Activated T-cell treated with anti-CD3 and anti-CD28 coated beads, Interleukin-2, amount 50 U/mL, for 72 hours (primary cell): ENCODE data around the gene NDUFB10. TPM values are rescaled to one million over a fixed set of nuclear protein-coding genes. Genes with fewer than 3 reads are reported as not detected.

ENCODE experiments used
- ATAC-seq, 2 donors: fragments of 150-1000 bp; cut with Tn5 transposase; replicated peaks in 1 of 2; 2 replicates each; pipeline ENCODE4 v1.10.0; 2021; ENCODE audit warnings: moderate library complexity in 2 of 2, mild to moderate bottlenecking in 1 of 2
- DNase-seq, 2 donors: peaks; one replicate each; pipeline ENCODE4 v3.0.0; 2021 to 2022; ENCODE audit warnings: mixed read lengths in 1 of 2
- H3K27ac Mint-ChIP-seq: one replicate; pipeline ENCODE4 v1.8.0; 2022; ENCODE audit warnings: mild to moderate bottlenecking, moderate library complexity, mixed read lengths
- H3K27me3 Mint-ChIP-seq: one replicate; pipeline ENCODE4 v1.8.0; 2022; ENCODE audit warnings: low read depth, mixed read lengths
- H3K36me3 Mint-ChIP-seq, 2 donors: one replicate each; pipeline ENCODE4 v1.8.0; 2022; ENCODE audit warnings: mixed read lengths in 2 of 2, mild to moderate bottlenecking in 1 of 2; ENCODE audit not compliant: insufficient read depth in 2 of 2
- H3K4me1 Mint-ChIP-seq: one replicate; pipeline ENCODE4 v1.8.0; 2022; ENCODE audit warnings: low read depth, mixed read lengths
- H3K4me3 Mint-ChIP-seq, 2 donors: one replicate each; pipeline ENCODE4 v1.8.0; 2022; ENCODE audit warnings: mild to moderate bottlenecking in 2 of 2, mixed read lengths in 2 of 2, moderate library complexity in 2 of 2
- H3K9me3 Mint-ChIP-seq, 2 donors: one replicate each; pipeline ENCODE4 v1.8.0; 2022; ENCODE audit warnings: mixed read lengths in 2 of 2
- total RNA-seq, 2 donors: library from RNA; stranded (reverse); gene quantifications; one replicate each; pipeline ENCODE4 v1.2.3, GENCODE V29; 2022

NDUFB10 gene
- total RNA-seq, 2 donors from 2014 or later: 69.3 to 98.3 TPM

GRCh38 chr16:2003827-2004641 is 44.7 kb downstream of the NDUFB10 start:
- peaks cover 39% of the 10 kb centered on the region for H3K4me1 Mint-ChIP-seq
- H3K27me3 Mint-ChIP-seq: no peaks in the 10 kb centered on the region
- H3K9me3 Mint-ChIP-seq: no peaks in the 10 kb centered on the region
- ATAC-seq (peak; percentile 94 to 95), DNase-seq (peak; percentile 94)
- no peak overlapping the region for H3K4me3 Mint-ChIP-seq
- H3K36me3 Mint-ChIP-seq: peaks cover 7 to 13% of the 10 kb centered on the region in 2 donors
- H3K27ac Mint-ChIP-seq: no peak overlapping the region

- H3K9me3 Mint-ChIP-seq: no peaks in the 10 kb centered on the region
- peaks cover 7 to 13% of the 10 kb centered on the region in 2 donors for H3K36me3 Mint-ChIP-seq
- H3K27ac Mint-ChIP-seq: no peak overlapping the region
- H3K4me3 Mint-ChIP-seq: peak overlapping the region in 1 of 2 donors; percentile 15
- no peaks in the 10 kb centered on the region for H3K27me3 Mint-ChIP-seq
- H3K4me1 Mint-ChIP-seq: peaks cover 39% of the 10 kb centered on the region
- ATAC-seq (no peak), DNase-seq (no peak)
These were observed 45.6 kb downstream of the NDUFB10 start for GRCh38 chr16:2004795-2005517.

GRCh38 chr16:2005646-2006045 is 46.3 kb downstream of the NDUFB10 start:
- no peak overlapping the region for H3K27ac Mint-ChIP-seq
- no peaks in the 10 kb centered on the region for H3K9me3 Mint-ChIP-seq
- peak overlapping the region in 1 of 2 donors; percentile 57 for H3K4me3 Mint-ChIP-seq
- peaks cover 45% of the 10 kb centered on the region for H3K4me1 Mint-ChIP-seq
- no peaks in the 10 kb centered on the region for H3K27me3 Mint-ChIP-seq
- DNase-seq: no peak
- peaks cover 7 to 15% of the 10 kb centered on the region in 2 donors for H3K36me3 Mint-ChIP-seq
- no peak for ATAC-seq

- Mint-ChIP-seq H3K9me3 (no peaks in the 10 kb centered on the region), H3K27ac (no peak overlapping the region), H3K36me3 (peaks cover 7 to 12% of the 10 kb centered on the region in 2 donors), H3K4me1 (peaks cover 46% of the 10 kb centered on the region), H3K27me3 (no peaks in the 10 kb centered on the region), H3K4me3 (peak overlapping the region; percentile 51 to 95)
- no peak for ATAC-seq
- no peak for DNase-seq
These were observed 47.0 kb downstream of the NDUFB10 start for GRCh38 chr16:2006317-2006716.

GRCh38 chr16:2007081-2007836 is 47.9 kb downstream of the NDUFB10 start:
- H3K4me3 Mint-ChIP-seq: peak overlapping the region; percentile 95 to 96
- peaks cover 7 to 12% of the 10 kb centered on the region in 2 donors for H3K36me3 Mint-ChIP-seq
- H3K27ac Mint-ChIP-seq: peak overlapping the region; percentile 8
- peaks cover 46% of the 10 kb centered on the region for H3K4me1 Mint-ChIP-seq
- ATAC-seq (no peak), DNase-seq (no peak)
- no peaks in the 10 kb centered on the region for H3K27me3 Mint-ChIP-seq
- H3K9me3 Mint-ChIP-seq: no peaks in the 10 kb centered on the region

- ATAC-seq (peak in 1 of 2 donors; percentile 9), DNase-seq (peak in 1 of 2 donors; percentile 39)
- Mint-ChIP-seq H3K27ac (peak overlapping the region; percentile 88), H3K27me3 (no peaks in the 10 kb centered on the region), H3K36me3 (peaks cover 6 to 9% of the 10 kb centered on the region in 2 donors), H3K4me3 (peak overlapping the region; percentile 95 to 96), H3K9me3 (no peaks in the 10 kb centered on the region), H3K4me1 (peaks cover 46% of the 10 kb centered on the region)
These were observed 48.7 kb downstream of the NDUFB10 start for GRCh38 chr16:2008009-2008526.

GRCh38 chr16:2008631-2009163 is 49.4 kb downstream of the NDUFB10 start:
- Mint-ChIP-seq H3K27ac (peak overlapping the region; percentile 88), H3K36me3 (peaks cover 6 to 9% of the 10 kb centered on the region in 2 donors), H3K27me3 (no peaks in the 10 kb centered on the region), H3K4me3 (peak overlapping the region; percentile 95 to 96), H3K4me1 (peaks cover 46% of the 10 kb centered on the region), H3K9me3 (no peaks in the 10 kb centered on the region)
- peak in 1 of 2 donors; percentile 45 for DNase-seq
- ATAC-seq: no peak

- peak; percentile 31 to 45 for ATAC-seq
- H3K4me3 Mint-ChIP-seq: peak overlapping the region; percentile 95 to 96
- H3K4me1 Mint-ChIP-seq: peaks cover 46% of the 10 kb centered on the region
- no peak overlapping the region for H3K27ac Mint-ChIP-seq
- H3K36me3 Mint-ChIP-seq: peaks cover 6 to 9% of the 10 kb centered on the region in 2 donors
- DNase-seq: peak in 1 of 2 donors; percentile 41
- no peaks in the 10 kb centered on the region for H3K27me3 Mint-ChIP-seq
- H3K9me3 Mint-ChIP-seq: no peaks in the 10 kb centered on the region
These were observed 49.9 kb downstream of the NDUFB10 start for GRCh38 chr16:2009164-2009711.

- Mint-ChIP-seq H3K4me3 (peak within 1 kb of the TSS; percentile 95 to 97), H3K4me1 (peaks cover 44% of the 10 kb centered on the region), H3K9me3 (no peaks in the 10 kb centered on the region), H3K27ac (peak within 1 kb of the TSS; percentile 94), H3K27me3 (no peaks in the 10 kb centered on the region), H3K36me3 (peaks cover 6 to 9% of the 10 kb centered on the region in 2 donors)
- DNase-seq (peak; percentile 86 to 90), ATAC-seq (peak; percentile 96 to 98)
These were observed 50.6 kb downstream of the NDUFB10 start, which contains the start of gene ZNF598 for GRCh38 chr16:2009791-2010510. Gene ZNF598, minus strand, starts transcription at chr16:2009821.
